Measurements from ENCODE around the gene GZF1. TPM values are rescaled to one million over a fixed set of nuclear protein-coding genes. Genes with fewer than 3 reads are reported as not detected.
A peak's percentile ranks its signal among the peaks of the same experiment; 100 is the strongest.

GZF1 gene
- total RNA-seq, 1 experiment from 2014 or later, result 17.0 TPM

- Histone ChIP-seq H3K27me3 (ENCODE audit: insufficient read depth, low read length) (no peaks in the 10 kb centered on the region), H3K4me1 (ENCODE audit: insufficient read depth, low read length) (no peaks in the 10 kb centered on the region; the same call in 1 of the 2 replicates), H3K9me3 (ENCODE audit: control insufficient read depth, low read depth, low read length) (no peaks in the 10 kb centered on the region), H2BK12ac (ENCODE audit: insufficient read length, low read depth, low read length) (no peak overlapping the region), H3K23ac (ENCODE audit: insufficient read length, low read depth, low read length) (no peak overlapping the region), H3K56ac (ENCODE audit: insufficient read length, low read depth, low read length) (no peak overlapping the region), H3K4me2 (ENCODE audit: insufficient read depth, insufficient read length, low read length) (no peak overlapping the region), H2BK5ac (ENCODE audit: insufficient read length, low read length) (no peak overlapping the region), H2AFZ (ENCODE audit: low read length) (no peak overlapping the region), H3K27ac (ENCODE audit: insufficient read length, low read depth, low read length) (no peak overlapping the region), H2AK5ac (ENCODE audit: insufficient read length, low read length) (no peak overlapping the region), H3K23me2 (ENCODE audit: insufficient read length, low read depth, low read length, poor library complexity, severe bottlenecking) (peaks cover 13% of the 10 kb centered on the region), H3K14ac (ENCODE audit: insufficient read depth, low read length) (no peak overlapping the region), H3K79me1 (ENCODE audit: insufficient read depth, low read depth, low read length, poor library complexity, severe bottlenecking) (peaks cover 3% of the 10 kb centered on the region), H4K91ac (ENCODE audit: insufficient read length, low read depth, low read length) (no peak overlapping the region), H2BK20ac (ENCODE audit: low read depth, low read length, poor library complexity, severe bottlenecking) (no peak overlapping the region), H4K5ac (ENCODE audit: insufficient read length, low read depth, low read length) (no peak overlapping the region), H3K79me2 (ENCODE audit: insufficient read depth, low read length) (peaks cover 5% of the 10 kb centered on the region; the same call in 1 of the 2 replicates), H3K9ac (ENCODE audit: extremely low read depth, insufficient read length, low read length) (no peak overlapping the region), H4K20me1 (ENCODE audit: control insufficient read depth, insufficient read depth, insufficient read length) (no peaks in the 10 kb centered on the region), H2BK120ac (ENCODE audit: low read depth, low read length, poor library complexity, severe bottlenecking) (no peak overlapping the region), H2BK15ac (ENCODE audit: low read depth, low read length) (no peak overlapping the region), H3T11ph (ENCODE audit: low read length) (no peak overlapping the region), H3K18ac (ENCODE audit: insufficient read length, low read depth, low read length) (no peak overlapping the region), H4K8ac (replicated peaks; ENCODE audit: insufficient read length, low read depth, low read length) (no peak overlapping the region), H3K4ac (ENCODE audit: low read depth, low read length) (no peak overlapping the region)
- Mint-ChIP-seq H3K27me3 (ENCODE audit: low read depth) (no peaks in the 10 kb centered on the region), H3K9me3 (no peaks in the 10 kb centered on the region; a peak in 1 of 5 replicates), H3K4me3 (peak overlapping the region; percentile 72 to 90), H3K36me3 (ENCODE audit: insufficient read depth in 1 of 3, low read depth in 3 of 3) (peaks cover 11 to 12% (median 12%) of the 10 kb centered on the region in 3 experiments), H3K4me1 (peaks cover 27 to 34% of the 10 kb centered on the region in 2 experiments), H3K27ac (peak overlapping the region in 1 of 3 experiments; percentile 97; a peak in 1 of 7 replicates)
- WGBS (ENCODE audit: extremely low coverage, insufficient read length, low lambda C conversion rate), result no CpG with 5 or more reads among the region's 1 CpG
- no peak for DNase-seq
- no peak for TF ChIP-seq CTCF (conservative IDR thresholded peaks at IDR 0.05)
Observed at GRCh38 chr20:23360531-23360930, 1.5 kb upstream of the GZF1 start.
